Activated B cell treated with CpG ODN at 0.5 μM for 24 hours (primary cell): Measurements from ENCODE around the gene CATSPER1. TPM values are rescaled to one million over a fixed set of nuclear protein-coding genes. Genes with fewer than 3 reads are reported as not detected.

Experiments
- ATAC-seq: fragments of 200-7000 bp; cut with Tn5 transposase; one replicate; pipeline ENCODE4 v1.10.0; 2021; ENCODE audit warnings: low read depth, mild to moderate bottlenecking, moderate library complexity
- CTCF ChIA-PET: fragments of 350-600 bp; sonication (Branson Sonifier 250); formaldehyde crosslinking; loops from one replicate; lab custom pipeline; 2021; ENCODE audit warnings: antibody characterized with exemption; lab: Charles Lee
- POLR2A ChIA-PET: fragments of 350-600 bp; sonication (Branson Sonifier 250); formaldehyde crosslinking; loops from one replicate; lab custom pipeline; 2021; ENCODE audit warnings: antibody characterized with exemption; lab: Charles Lee
- DNase-seq: peaks from one replicate; pipeline ENCODE4 v3.0.0; 2022
- H3K27ac Mint-ChIP-seq: one replicate; pipeline ENCODE4 v1.8.0; 2020; ENCODE audit warnings: mixed read lengths
- H3K27me3 Mint-ChIP-seq: one replicate; pipeline ENCODE4 v1.8.0; 2021; ENCODE audit warnings: mixed read lengths
- H3K36me3 Mint-ChIP-seq: one replicate; pipeline ENCODE4 v1.8.0; 2021; ENCODE audit warnings: low read depth, mixed read lengths
- H3K4me1 Mint-ChIP-seq: one replicate; pipeline ENCODE4 v1.8.0; 2021; ENCODE audit warnings: mixed read lengths
- H3K4me3 Mint-ChIP-seq: one replicate; pipeline ENCODE4 v1.8.0; 2020; ENCODE audit warnings: mild to moderate bottlenecking, mixed read lengths
- H3K9me3 Mint-ChIP-seq: one replicate; pipeline ENCODE4 v1.8.0; 2020; ENCODE audit warnings: mixed read lengths
- CTCF ChIP-seq: fragments of 200-600 bp; IDR thresholded peaks from one replicate; pipeline ENCODE4 v1.8.0; 2022; ENCODE audit warnings: antibody characterized with exemption, mild to moderate bottlenecking
- intact Hi-C: fragments of 100-400 bp; cut with micrococcal nuclease; formaldehyde crosslinking; loops from one replicate; pipeline ENCODE4 v1.15.1; 2024
- total RNA-seq: library from RNA; stranded (reverse); gene quantifications from 2 replicates; pipeline ENCODE4 v1.2.3, GENCODE V29; 2022

The CATSPER1 gene
- total RNA-seq, 1 donor from 2014 or later: not detected

- CTCF ChIA-PET: interaction anchor here (0.7 to 1.4 kb wide), 5 partner anchors 12 to 62 kb away, joined by 3 to 5 read pairs (median 4); no protein-coding TSS in a partner anchor
These were observed 45.1 kb upstream of the CATSPER1 start for GRCh38 chr11:66071381-66071801.

GRCh38 chr11:66070604-66071380 lies 44.5 kb upstream of the CATSPER1 start:
- no peaks in the 10 kb centered on the region for H3K9me3 Mint-ChIP-seq
- no peak for ATAC-seq
- peak overlapping the region; percentile 91 for H3K4me3 Mint-ChIP-seq
- DNase-seq: no peak
- intact Hi-C loops: loop anchor here (1.0 kb wide), 1 partner anchor 188 kb away; no protein-coding TSS in a partner anchor
- H3K36me3 Mint-ChIP-seq: peaks cover 67% of the 10 kb centered on the region
- H3K4me1 Mint-ChIP-seq: peaks cover 70% of the 10 kb centered on the region
- no peak for TF ChIP-seq CTCF
- peak overlapping the region; percentile 89 for H3K27ac Mint-ChIP-seq
- no peaks in the 10 kb centered on the region for H3K27me3 Mint-ChIP-seq
- POLR2A ChIA-PET: interaction anchor here (0.6 to 6.8 kb wide), 16 partner anchors 10 to 197 kb away, joined by 3 to 59 read pairs (median 4); partner anchors contain the start of genes RAB1B and SF3B2
- CTCF ChIA-PET: interaction anchor here (0.7 to 1.4 kb wide), 6 partner anchors 11 to 69 kb away, joined by 3 to 5 read pairs (median 4); no protein-coding TSS in a partner anchor

More at GRCh38 chr11:66071381-66071801, 45.1 kb upstream of the CATSPER1 start:
- H3K4me3 Mint-ChIP-seq: peak overlapping the region; percentile 91
- peaks cover 75% of the 10 kb centered on the region for H3K4me1 Mint-ChIP-seq
- peak overlapping the region; percentile 89 for H3K27ac Mint-ChIP-seq
- H3K27me3 Mint-ChIP-seq: no peaks in the 10 kb centered on the region
- ATAC-seq (no peak), DNase-seq (no peak)
- no peaks in the 10 kb centered on the region for H3K9me3 Mint-ChIP-seq
- no peak for TF ChIP-seq CTCF
- intact Hi-C loops: no loop called here
- H3K36me3 Mint-ChIP-seq: peaks cover 67% of the 10 kb centered on the region
- POLR2A ChIA-PET: interaction anchor here (0.6 to 6.8 kb wide), 11 partner anchors 9 to 197 kb away, joined by 3 to 59 read pairs (median 4); partner anchors contain the start of genes RAB1B and SF3B2

- CTCF ChIA-PET: interaction anchor here (0.9 to 3.2 kb wide), 9 partner anchors 10 to 152 kb away, joined by 3 to 59 read pairs (median 4); no protein-coding TSS in a partner anchor
- Mint-ChIP-seq H3K9me3 (no peaks in the 10 kb centered on the region), H3K4me1 (peaks cover 66% of the 10 kb centered on the region), H3K27ac (peak within 1 kb of the TSS; percentile 95), H3K27me3 (no peaks in the 10 kb centered on the region), H3K4me3 (peak within 1 kb of the TSS; percentile 92), H3K36me3 (peaks cover 69% of the 10 kb centered on the region)
- ATAC-seq (peak; percentile 75), DNase-seq (peak; percentile 82)
- intact Hi-C loops: loop anchor here (1.0 to 2.0 kb wide), 6 partner anchors 11 to 188 kb away; partner anchors contain the start of gene SF3B2
- POLR2A ChIA-PET: interaction anchor here (0.6 to 6.8 kb wide), 13 partner anchors 11 to 70 kb away, joined by 3 to 59 read pairs (median 7); partner anchors contain the start of gene SF3B2
- TF ChIP-seq CTCF: no peak
These were observed 43.7 kb upstream of the CATSPER1 start, which contains the start of gene PACS1 for GRCh38 chr11:66069715-66070603. PACS1 (plus strand) TSS chr11:66070272; CDS start chr11:66070487, 215 bp downstream.

- Mint-ChIP-seq H3K36me3 (peaks cover 72% of the 10 kb centered on the region), H3K27me3 (no peaks in the 10 kb centered on the region), H3K9me3 (no peaks in the 10 kb centered on the region), H3K27ac (peak overlapping the region; percentile 95), H3K4me1 (peaks cover 61% of the 10 kb centered on the region), H3K4me3 (peak overlapping the region; percentile 92)
- intact Hi-C loops: loop anchor here (1.0 to 2.0 kb wide), 7 partner anchors 12 to 152 kb away; partner anchors contain the start of gene SF3B2
- no peak for TF ChIP-seq CTCF
- DNase-seq: peak; percentile 52
- CTCF ChIA-PET: interaction anchor here (0.8 to 3.2 kb wide), 16 partner anchors 8 to 153 kb away, joined by 3 to 59 read pairs (median 4); partner anchors contain the start of gene SF3B2
- ATAC-seq: peak; percentile 45
- POLR2A ChIA-PET: interaction anchor here (0.7 to 6.8 kb wide), 10 partner anchors 11 to 71 kb away, joined by 3 to 59 read pairs (median 8); partner anchors contain the start of gene SF3B2
These were observed 42.8 kb upstream of the CATSPER1 start for GRCh38 chr11:66068923-66069714.
